Fibroblast of pulmonary artery (primary cell): ENCODE data around the gene BCAR3.

Source experiments
- DNase-seq: peaks from one replicate; pipeline ENCODE4 v3.0.0-alpha.2; 2010; ENCODE audit warnings: low read depth
- H3K4me3 ChIP-seq: replicated peaks from 2 replicates; pipeline ENCODE4 v1.5.1; 2011; ENCODE audit warnings: low read depth, mild to moderate bottlenecking, control low read depth, low read length, moderate library complexity
- CTCF ChIP-seq: IDR thresholded peaks from 2 replicates; pipeline ENCODE4 v1.5.1; 2011; ENCODE audit warnings: mild to moderate bottlenecking, control low read depth, low read length, inconsistent platforms; ENCODE audit errors: missing control alignments

The BCAR3 gene

DNA sequence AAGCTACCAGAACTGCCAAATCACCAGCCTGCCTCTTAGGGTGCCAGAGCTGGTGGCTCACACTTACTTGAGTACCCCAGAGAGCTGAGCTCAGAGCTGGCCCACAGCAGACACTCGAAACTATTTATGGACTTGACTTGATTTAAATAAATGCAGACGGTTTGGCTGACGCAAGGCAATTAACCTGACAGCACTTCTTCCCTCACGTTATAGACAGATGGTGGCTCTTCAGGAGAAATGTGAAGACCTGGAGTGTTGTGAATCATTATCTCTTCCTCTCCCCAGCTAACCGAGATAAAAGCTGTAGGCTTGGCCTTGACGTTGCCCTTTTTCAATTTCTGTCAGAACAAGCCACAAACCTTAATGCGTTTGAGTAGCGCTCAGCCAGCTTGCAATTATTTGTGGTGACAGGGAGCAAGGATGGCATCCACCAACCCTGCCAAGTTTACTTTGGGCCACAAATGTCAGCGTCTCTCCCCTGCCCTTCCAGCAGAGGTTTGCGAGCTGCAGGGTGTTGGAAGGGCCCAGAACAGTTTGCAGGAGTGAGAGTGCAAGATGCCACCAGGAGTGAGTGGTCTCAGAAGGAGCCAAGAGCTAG lies 34.0 kb upstream of the BCAR3 start:
- no peak for TF ChIP-seq CTCF
- DNase-seq, result no peak
- no peak overlapping the region for H3K4me3 ChIP-seq

DNA sequence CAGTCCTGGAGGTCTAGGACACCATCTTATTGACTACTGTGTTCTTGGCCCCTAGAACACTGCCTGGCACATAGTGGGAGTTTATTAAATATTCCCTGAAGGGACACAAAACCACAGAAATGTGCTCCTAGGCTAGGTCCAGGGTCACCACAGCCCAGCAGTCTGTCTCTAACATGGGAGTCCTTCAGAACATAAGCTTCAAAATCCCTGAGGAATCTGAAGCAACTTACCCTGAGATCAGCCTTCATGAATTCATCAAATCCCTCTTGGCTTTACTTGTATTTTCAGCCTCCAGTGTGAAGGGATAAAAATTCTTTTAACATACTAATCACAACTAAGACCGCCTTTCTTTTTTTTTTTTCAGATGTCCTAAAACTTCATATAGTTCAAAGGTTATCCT lies 32.7 kb upstream of the BCAR3 start:
- no peak for DNase-seq
- TF ChIP-seq CTCF, result no peak
- no peak overlapping the region for H3K4me3 ChIP-seq

DNA sequence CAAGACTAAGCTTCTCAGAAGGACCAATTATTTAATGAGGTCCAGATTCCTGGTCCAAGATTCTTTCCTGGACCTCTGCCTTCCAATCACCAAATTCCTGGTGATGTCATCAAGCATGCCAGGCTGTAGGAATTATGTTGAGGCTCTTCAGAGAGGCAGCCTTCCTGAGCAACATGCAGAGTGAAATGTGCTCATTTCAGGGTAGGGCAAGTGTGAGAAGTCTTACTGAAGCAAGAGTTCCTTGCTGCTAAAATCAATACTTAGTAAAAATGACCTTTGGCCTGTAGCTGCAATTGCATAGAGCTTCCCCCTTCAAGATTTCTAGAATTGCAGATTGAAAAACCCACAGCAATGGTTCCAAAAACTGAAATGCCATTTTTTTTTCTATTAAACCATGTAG lies 31.7 kb upstream of the BCAR3 start:
- no peak overlapping the region for H3K4me3 ChIP-seq
- no peak for TF ChIP-seq CTCF
- no peak for DNase-seq

DNA sequence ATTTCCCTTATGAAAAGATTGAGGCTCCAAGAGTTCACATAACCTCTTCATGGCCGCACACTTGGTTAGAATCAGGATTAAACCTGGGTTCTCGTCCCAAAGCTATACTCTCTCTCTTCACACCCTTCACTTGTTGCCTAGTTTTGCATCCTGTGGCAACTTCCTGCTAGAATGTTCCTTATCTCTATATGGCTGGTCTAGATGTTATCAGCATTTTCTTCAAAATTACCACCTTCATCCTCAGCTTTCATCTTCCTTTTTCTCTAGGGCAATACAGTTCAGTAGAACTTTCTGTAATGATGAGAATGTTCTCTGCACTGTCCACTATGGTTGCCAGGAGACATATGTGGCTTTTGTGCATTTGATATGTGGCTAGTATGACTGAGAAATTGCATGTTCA lies 31.1 kb upstream of the BCAR3 start:
- H3K4me3 ChIP-seq, result no peak overlapping the region
- no peak for DNase-seq
- TF ChIP-seq CTCF, result no peak

- DNase-seq, result peak; percentile 60
- H3K4me3 ChIP-seq, result no peak overlapping the region
- no peak for TF ChIP-seq CTCF
Measured at GRCh38 chr1:93710499-93711453, 29.1 kb upstream of the BCAR3 start.

GRCh38 chr1:93708734-93709481 lies 27.3 kb upstream of the BCAR3 start:
- TF ChIP-seq CTCF, result no peak
- DNase-seq, result peak; percentile 48
- no peak overlapping the region for H3K4me3 ChIP-seq
